Motor neuron (in vitro differentiated cells): ENCODE results near the gene FGF14. TPM values are rescaled to one million over a fixed set of nuclear protein-coding genes. Genes with fewer than 3 reads are reported as not detected.

Experiments used
- ATAC-seq, 8 experiments: fragments of 200-7000 bp; cut with Tn5 transposase; replicated peaks in 6 of 8; 2 replicates each; pipeline ENCODE4 v1.8.0; 2021; ENCODE audit warnings: mild to moderate bottlenecking in 8 of 8, moderate library complexity in 8 of 8
- H3K27ac ChIP-seq, 2 donors: fragments of 250-450 bp; sonication (Bioruptor Pico); 2 replicates each; pipeline ENCODE4 v1.9.0; 2021; ENCODE audit warnings: antibody characterized with exemption in 2 of 2, mild to moderate bottlenecking in 2 of 2, moderate library complexity in 1 of 2
- H3K4me1 ChIP-seq, 2 donors: fragments of 250-450 bp; sonication (Bioruptor Pico); replicated peaks in 1 of 2; 2 replicates each; pipeline ENCODE4 v1.6.1; 2021; ENCODE audit warnings: antibody characterized with exemption in 2 of 2, mild to moderate bottlenecking in 2 of 2, moderate library complexity in 1 of 2
- H3K4me3 ChIP-seq, 5 donors: fragments of 250-450 bp; sonication (Bioruptor Pico); 2 replicates each; pipeline ENCODE4 v1.9.0; 2021; ENCODE audit warnings: antibody characterized with exemption in 5 of 5, mild to moderate bottlenecking in 5 of 5, moderate library complexity in 4 of 5
- WGBS, 10 experiments: fragments of 450-650 bp; shearing (Covaris generic); methylation state at CpG; one replicate each; pipeline ENCODE4 v1.0.0; 2022; 5-methylcytosine and 5-hydroxymethylcytosine counted together
- in situ Hi-C, 9 experiments: fragments of 400-800 bp; cut with MboI; loops; one replicate each; pipeline ENCODE4 v1.15.0; 2021; ENCODE audit warnings: low sequenced_read_pairs in 9 of 9, low pct_unique_long_range_greater_than_20kb in 2 of 9; ENCODE audit not compliant: unreplicated experiment in 9 of 9
- total RNA-seq, 8 experiments: library from RNA; unstranded; fragments of 300-600 nt; gene quantifications; 2 replicates each; pipeline versions ENCODE4 v1.2.3 to v1.2.4, GENCODE V29; 2022

FGF14 gene
- total RNA-seq, 8 experiments from 2014 or later = 0.66 to 20.0 (median 8.7) TPM

GRCh38 chr13:101773062-101773461, 628.8 kb downstream of the FGF14 start:
- H3K27ac ChIP-seq = no peak overlapping the region
- in situ Hi-C loops = loop anchor here in 3 of 9 experiments (25.0 kb wide), 2 partner anchors 611 to 636 kb away; no protein-coding TSS in a partner anchor
- ATAC-seq = peak in 5 of 8 experiments; percentile 27 to 53 (median 42)
- peaks cover 0 to 3% of the 10 kb centered on the region in 2 donors for H3K4me1 ChIP-seq
- H3K4me3 ChIP-seq = no peak overlapping the region
- WGBS, 10 experiments = 0 to 100% (median 69%) methylated on average over 1 to 2 of the region's 2 CpGs

DNA sequence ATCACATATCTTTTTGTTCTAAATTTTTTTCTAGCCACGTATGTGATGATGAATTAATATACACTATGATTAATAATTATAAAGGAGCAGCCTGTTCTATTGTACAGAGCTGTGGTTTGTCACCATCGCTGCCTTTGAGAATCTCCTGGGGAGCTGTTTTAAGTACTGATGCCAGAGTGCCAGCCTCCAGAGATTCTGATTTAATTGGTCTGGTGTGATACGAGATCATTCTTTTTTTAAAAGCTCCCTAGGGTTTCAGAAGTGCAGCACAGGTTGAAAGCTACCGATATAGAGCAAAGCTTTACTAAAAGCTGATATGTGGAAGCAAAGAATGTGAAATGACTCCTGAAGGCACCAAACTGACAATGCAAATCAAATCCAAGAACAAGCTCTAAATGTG, 634.7 kb downstream of the FGF14 start:
- H3K27ac ChIP-seq = no peak overlapping the region
- WGBS, 10 experiments = 40 to 86% (median 73%) methylated on average over 2 to 4 of the region's 4 CpGs; no CpG with 5 or more reads in 2 of the 10 experiments

GRCh38 chr13:101763191-101763590, 638.7 kb downstream of the FGF14 start:
- in situ Hi-C loops = loop anchor here in 3 of 9 experiments (25.0 kb wide), 2 partner anchors 601 to 626 kb away; no protein-coding TSS in a partner anchor
- no peak for ATAC-seq
- Histone ChIP-seq H3K4me3 (no peak overlapping the region), H3K4me1 (peaks cover 0 to 11% of the 10 kb centered on the region in 2 donors), H3K27ac (no peak overlapping the region)
- WGBS, 10 experiments = 40 to 100% (median 100%) methylated on average over 1 of the region's 1 CpG; no CpG with 5 or more reads in 7 of the 10 experiments

More for the DNA sequence above, 634.7 kb downstream of the FGF14 start:
- no peak for ATAC-seq
- in situ Hi-C loops = loop anchor here in 3 of 9 experiments (25.0 kb wide), 2 partner anchors 605 to 630 kb away; no protein-coding TSS in a partner anchor
- Histone ChIP-seq H3K4me3 (no peak overlapping the region), H3K4me1 (peaks cover 0 to 5% of the 10 kb centered on the region in 2 donors)

- ATAC-seq = peak in 4 of 8 experiments; percentile 44 to 80 (median 74)
- Histone ChIP-seq H3K4me3 (no peak overlapping the region), H3K27ac (no peak overlapping the region), H3K4me1 (peaks cover 0 to 6% of the 10 kb centered on the region in 2 donors)
- WGBS, 10 experiments = 0 to 38% (median 13%) methylated on average over 1 of the region's 1 CpG; no CpG with 5 or more reads in 2 of the 10 experiments
- in situ Hi-C loops = loop anchor here in 4 of 9 experiments (10.0 to 25.0 kb wide), 3 partner anchors 243 to 620 kb away; no protein-coding TSS in a partner anchor
Measured at GRCh38 chr13:101757446-101758039, 644.3 kb downstream of the FGF14 start.

DNA sequence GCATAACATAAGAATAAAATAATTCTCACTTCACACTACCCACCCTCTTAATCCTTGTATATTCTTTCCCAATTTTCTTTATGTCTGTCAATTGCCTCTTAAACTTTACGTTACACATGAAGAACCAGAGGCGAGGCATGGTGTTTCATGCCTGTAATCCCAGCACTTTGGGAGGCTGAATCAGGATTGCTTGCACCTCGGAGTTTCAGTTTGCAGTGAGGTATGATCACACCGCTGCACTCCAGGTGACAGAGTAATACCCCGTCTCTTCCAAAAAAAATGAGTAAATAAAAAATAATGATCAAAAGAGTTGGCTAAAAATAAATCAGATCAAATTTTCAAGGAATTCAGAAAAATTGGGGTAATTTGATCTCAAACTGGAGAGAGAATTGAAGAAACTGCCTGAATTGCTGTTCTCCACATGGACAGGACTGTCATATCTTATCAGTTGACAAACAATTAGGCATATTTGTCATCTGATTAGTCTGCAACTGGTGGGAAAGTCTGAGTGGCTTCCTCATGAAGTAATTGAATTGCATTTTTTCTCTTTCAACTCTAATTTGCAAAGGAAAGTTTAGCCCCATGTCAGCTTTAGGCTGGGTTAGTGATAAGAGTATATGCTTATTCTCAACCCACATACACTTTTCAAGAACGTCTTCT, 646.5 kb downstream of the FGF14 start:
- WGBS, 10 experiments = 62 to 100% (median 86%) methylated on average over 1 to 6 of the region's 6 CpGs
- no peak overlapping the region for H3K4me3 ChIP-seq
- in situ Hi-C loops = loop anchor here in 4 of 9 experiments (10.0 to 25.0 kb wide), 3 partner anchors 241 to 618 kb away; no protein-coding TSS in a partner anchor
- peaks cover 0 to 6% of the 10 kb centered on the region in 2 donors for H3K4me1 ChIP-seq
- ATAC-seq = no peak
- no peak overlapping the region for H3K27ac ChIP-seq

GRCh38 chr13:101752432-101752831, 649.4 kb downstream of the FGF14 start:
- no peak for ATAC-seq
- H3K27ac ChIP-seq = no peak overlapping the region
- WGBS, 10 experiments = 90 to 100% (median 95%) methylated on average over 1 to 3 of the region's 3 CpGs; no CpG with 5 or more reads in 1 of the 10 experiments
- in situ Hi-C loops = loop anchor here in 4 of 9 experiments (10.0 to 25.0 kb wide), 3 partner anchors 238 to 615 kb away; no protein-coding TSS in a partner anchor
- H3K4me1 ChIP-seq = no peaks in the 10 kb centered on the region
- H3K4me3 ChIP-seq = no peak overlapping the region

GRCh38 chr13:101751488-101751887, 650.4 kb downstream of the FGF14 start:
- WGBS, 10 experiments = 0 to 21% (median 7%) methylated on average over 1 to 3 of the region's 3 CpGs; no CpG with 5 or more reads in 3 of the 10 experiments
- no peaks in the 10 kb centered on the region for H3K4me1 ChIP-seq
- peak in 6 of 8 experiments; percentile 15 to 98 (median 72) for ATAC-seq
- no peak overlapping the region for H3K4me3 ChIP-seq
- in situ Hi-C loops = loop anchor here in 4 of 9 experiments (10.0 to 25.0 kb wide), 3 partner anchors 237 to 614 kb away; no protein-coding TSS in a partner anchor
- H3K27ac ChIP-seq = no peak overlapping the region

GRCh38 chr13:101749584-101749983, 652.3 kb downstream of the FGF14 start:
- 71 to 100% (median 100%) methylated on average over 1 of the region's 1 CpG; no CpG with 5 or more reads in 3 of the 10 experiments for WGBS, 10 experiments
- no peak overlapping the region for H3K4me3 ChIP-seq
- ATAC-seq = no peak
- no peak overlapping the region for H3K27ac ChIP-seq
- H3K4me1 ChIP-seq = no peaks in the 10 kb centered on the region
- in situ Hi-C loops = no loop called here

DNA sequence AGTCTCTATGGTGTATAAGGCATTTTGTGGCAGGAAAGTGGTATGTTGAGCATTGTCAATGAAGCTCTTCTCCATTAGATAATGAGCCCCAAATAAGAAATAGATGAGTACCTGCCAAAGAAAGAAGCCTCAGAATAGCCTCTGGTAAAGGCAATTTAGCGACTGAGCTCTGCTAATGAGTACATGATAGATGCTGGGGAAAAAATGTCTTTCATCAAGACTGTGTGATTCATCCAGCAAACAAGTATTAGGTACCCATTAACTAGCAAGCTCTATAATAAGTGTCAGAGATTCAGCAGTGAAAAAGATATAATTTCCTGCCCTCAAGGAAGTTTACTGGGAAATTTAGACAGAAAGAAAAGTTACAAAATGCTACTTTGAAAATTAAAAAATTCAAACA, 654.8 kb downstream of the FGF14 start:
- WGBS, 10 experiments = 20 to 100% (median 83%) methylated on average over 1 of the region's 1 CpG; no CpG with 5 or more reads in 4 of the 10 experiments
- no peak for ATAC-seq
- Histone ChIP-seq H3K4me3 (no peak overlapping the region), H3K27ac (no peak overlapping the region), H3K4me1 (no peaks in the 10 kb centered on the region)
- in situ Hi-C loops = no loop called here

DNA sequence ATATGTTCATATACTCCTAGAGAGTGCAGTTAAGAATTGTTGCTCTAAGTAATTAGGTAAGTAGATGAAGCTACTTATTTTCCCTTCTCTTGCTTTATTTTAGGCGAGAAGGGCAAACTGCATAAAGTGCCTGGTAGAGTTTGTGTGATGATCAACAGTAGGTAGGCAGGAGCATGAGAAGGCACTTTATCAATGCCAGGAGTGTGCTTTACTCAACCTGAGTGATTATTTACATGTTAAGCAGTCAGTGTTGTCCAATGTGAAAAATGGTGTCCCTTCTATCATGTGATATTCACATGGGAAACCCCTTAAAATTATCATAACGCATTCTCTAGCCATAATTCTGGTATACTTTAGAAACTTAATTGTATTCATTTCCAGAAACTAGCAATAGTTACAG, 655.3 kb downstream of the FGF14 start:
- 50 to 100% (median 90%) methylated on average over 1 to 2 of the region's 2 CpGs; no CpG with 5 or more reads in 1 of the 10 experiments for WGBS, 10 experiments
- no peak for ATAC-seq
- no peak overlapping the region for H3K4me3 ChIP-seq
- in situ Hi-C loops = no loop called here
- no peaks in the 10 kb centered on the region for H3K4me1 ChIP-seq
- no peak overlapping the region for H3K27ac ChIP-seq

DNA sequence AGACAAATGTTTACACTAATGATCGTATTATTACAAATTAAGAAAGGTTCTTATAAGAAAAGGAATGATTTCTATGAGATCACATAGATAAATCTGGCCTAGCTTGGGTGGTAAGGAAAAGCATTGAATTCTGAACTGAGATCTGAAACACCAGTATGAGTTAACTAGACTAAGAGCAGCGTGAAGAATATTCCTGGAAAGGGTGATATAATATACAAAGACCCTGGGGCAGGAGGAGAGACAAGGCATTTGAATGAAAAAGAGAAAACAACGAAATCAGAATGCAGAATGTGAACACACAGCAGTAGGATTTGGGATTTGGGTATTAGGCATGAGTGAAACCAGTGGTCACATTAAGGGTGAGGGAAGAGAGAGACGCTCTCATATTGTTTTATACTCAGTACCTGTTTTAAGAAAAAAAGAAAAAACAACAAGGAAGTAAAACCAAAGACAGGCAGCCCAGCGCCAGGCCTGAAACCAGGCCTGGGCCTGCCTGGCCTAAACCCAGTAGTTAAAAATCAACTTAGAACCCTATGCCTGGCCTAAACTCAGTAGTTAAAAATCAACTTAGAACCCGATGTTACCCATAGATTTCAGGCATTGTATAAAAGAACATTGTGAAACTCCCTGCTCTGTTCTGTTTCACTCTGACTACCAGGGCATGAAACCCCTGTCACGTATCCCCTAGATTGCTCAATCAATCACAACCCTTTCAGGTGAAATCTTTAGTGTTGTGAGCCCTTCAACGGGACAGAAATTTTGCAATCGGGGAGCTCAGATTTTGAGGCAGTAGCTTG, 662.3 kb downstream of the FGF14 start:
- WGBS, 10 experiments = 59 to 95% (median 83%) methylated on average over 3 to 8 of the region's 9 CpGs
- in situ Hi-C loops = no loop called here
- no peak for ATAC-seq
- no peak overlapping the region for H3K4me3 ChIP-seq
- no peak overlapping the region for H3K27ac ChIP-seq
- H3K4me1 ChIP-seq = no peaks in the 10 kb centered on the region

GRCh38 chr13:101738336-101738735, 663.5 kb downstream of the FGF14 start:
- H3K27ac ChIP-seq = no peak overlapping the region

More at GRCh38 chr13:101738336-101738735, 663.5 kb downstream of the FGF14 start:
- in situ Hi-C loops = no loop called here
- 0 to 100% (median 94%) methylated on average over 1 to 2 of the region's 2 CpGs; no CpG with 5 or more reads in 3 of the 10 experiments for WGBS, 10 experiments
- no peak for ATAC-seq
- Histone ChIP-seq H3K4me3 (no peak overlapping the region), H3K4me1 (no peaks in the 10 kb centered on the region)
